HUES48 (cell line): Measurements from ENCODE around the gene ZBTB9.

Source experiments
- H3K27ac ChIP-seq: one replicate; pipeline ENCODE4 v1.7.0; 2013; ENCODE audit warnings: low read depth, low read length, inconsistent platforms
- H3K27me3 ChIP-seq: 2 replicates; pipeline ENCODE4 v1.6.1; 2013; ENCODE audit warnings: mild to moderate bottlenecking, low read length; ENCODE audit not compliant: control insufficient read depth, insufficient read depth
- H3K36me3 ChIP-seq: 2 replicates; pipeline ENCODE4 v1.6.1; 2013; ENCODE audit warnings: low read length; ENCODE audit not compliant: control insufficient read depth, insufficient read depth
- H3K4me1 ChIP-seq: 2 replicates; pipeline ENCODE4 v1.6.1; 2013; ENCODE audit warnings: mild to moderate bottlenecking, low read length; ENCODE audit not compliant: control insufficient read depth, insufficient read depth
- H3K4me3 ChIP-seq: 2 replicates; pipeline ENCODE4 v1.5.1; 2013; ENCODE audit warnings: mild to moderate bottlenecking, low read depth, low read length
- H3K9ac ChIP-seq: 2 replicates; pipeline ENCODE4 v1.6.1; 2013; ENCODE audit warnings: mild to moderate bottlenecking, low read depth, low read length, moderate library complexity
- H3K9me3 ChIP-seq: 2 replicates; pipeline ENCODE4 v1.6.1; 2013; ENCODE audit warnings: low read length; ENCODE audit not compliant: control insufficient read depth, insufficient read depth

The ZBTB9 gene

DNA sequence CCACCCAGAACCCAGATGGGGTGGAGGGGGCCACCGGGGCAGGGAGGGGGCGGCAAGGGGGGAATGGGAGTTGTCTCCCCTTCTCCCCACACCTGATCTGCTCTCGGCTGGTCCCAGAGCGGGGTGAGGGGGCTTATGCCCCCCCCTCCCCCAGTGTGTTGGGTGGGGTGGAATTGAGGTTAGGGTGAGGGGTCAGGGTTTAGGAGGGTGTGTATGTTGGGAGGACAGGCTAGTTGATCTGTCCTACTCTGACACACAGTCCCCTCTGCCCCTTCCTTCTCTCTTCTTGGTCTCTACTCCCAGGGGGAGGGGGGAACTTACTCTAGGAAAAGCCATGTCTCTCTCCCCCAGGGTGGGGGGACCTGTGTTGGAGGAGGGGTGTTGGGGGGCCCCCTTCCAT, 1.9 kb upstream of the ZBTB9 start:
- Histone ChIP-seq H3K27me3 (no peaks in the 10 kb centered on the region), H3K4me1 (0 out of 2 replicates have a peak, but pooled peaks cover 10% of the 10 kb centered on the region), H3K9ac (no peak overlapping the region), H3K4me3 (no peak overlapping the region), H3K36me3 (peaks cover 62% of the 10 kb centered on the region), H3K27ac (no peak overlapping the region), H3K9me3 (no peaks in the 10 kb centered on the region)

DNA sequence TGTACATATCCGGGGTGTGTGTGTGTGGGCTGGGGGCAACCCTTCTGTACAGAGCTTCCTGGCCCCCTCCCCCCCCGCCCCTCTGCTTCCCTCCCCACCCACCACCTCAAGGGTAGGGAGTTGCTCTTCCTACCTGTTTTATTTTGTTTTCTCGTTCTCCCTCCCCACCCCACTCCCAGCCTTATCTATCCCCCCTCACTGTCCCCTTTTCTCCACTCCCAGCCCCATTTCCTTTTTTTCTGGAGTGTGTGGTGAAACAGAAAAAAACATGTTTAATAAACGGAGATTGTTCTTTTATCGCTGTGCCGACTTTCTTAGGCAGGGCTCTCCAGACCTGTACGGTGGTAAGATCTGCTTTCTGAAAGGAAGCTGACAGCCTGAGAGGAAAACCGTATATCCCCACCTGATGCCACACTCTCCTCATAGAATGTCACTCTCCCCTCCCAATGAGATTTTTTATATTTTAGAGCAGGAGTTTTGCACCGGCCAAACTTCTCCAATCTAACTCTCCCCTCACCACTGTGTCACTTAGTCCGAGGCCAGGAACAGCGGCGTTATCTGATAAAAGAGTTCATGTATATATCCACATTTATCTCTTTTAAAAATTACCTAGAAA, 875 bp upstream of the ZBTB9 start:
- H3K9ac ChIP-seq = no peak overlapping the region
- peak overlapping the region; percentile 72 for H3K4me3 ChIP-seq
- H3K27ac ChIP-seq = peak overlapping the region; percentile 84
- no peaks in the 10 kb centered on the region for H3K9me3 ChIP-seq
- no peaks in the 10 kb centered on the region for H3K27me3 ChIP-seq
- peaks cover 52% of the 10 kb centered on the region for H3K36me3 ChIP-seq
- H3K4me1 ChIP-seq = 0 out of 2 replicates have a peak, but pooled peaks cover 10% of the 10 kb centered on the region

DNA sequence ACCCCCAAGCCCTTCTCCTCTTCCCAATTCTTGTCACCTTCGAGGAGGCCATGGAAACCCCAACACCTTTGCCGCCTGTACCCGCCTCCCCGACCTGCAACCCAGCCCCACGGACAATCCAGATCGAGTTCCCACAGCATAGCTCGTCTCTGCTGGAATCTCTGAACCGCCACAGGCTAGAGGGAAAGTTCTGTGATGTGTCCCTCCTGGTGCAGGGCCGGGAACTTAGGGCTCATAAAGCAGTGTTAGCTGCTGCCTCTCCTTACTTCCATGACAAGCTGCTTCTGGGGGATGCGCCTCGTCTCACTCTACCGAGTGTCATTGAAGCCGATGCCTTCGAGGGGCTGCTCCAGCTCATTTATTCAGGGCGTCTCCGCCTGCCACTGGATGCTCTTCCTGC, 675 bp downstream of the ZBTB9 start:
- H3K36me3 ChIP-seq = peaks cover 36% of the 10 kb centered on the region
- 0 out of 2 replicates have a peak, but pooled peaks cover 10% of the 10 kb centered on the region for H3K4me1 ChIP-seq
- H3K4me3 ChIP-seq = peak overlapping the region; percentile 72
- H3K27ac ChIP-seq = no peak overlapping the region
- no peaks in the 10 kb centered on the region for H3K27me3 ChIP-seq
- H3K9ac ChIP-seq = peak overlapping the region; percentile 71
- no peaks in the 10 kb centered on the region for H3K9me3 ChIP-seq

DNA sequence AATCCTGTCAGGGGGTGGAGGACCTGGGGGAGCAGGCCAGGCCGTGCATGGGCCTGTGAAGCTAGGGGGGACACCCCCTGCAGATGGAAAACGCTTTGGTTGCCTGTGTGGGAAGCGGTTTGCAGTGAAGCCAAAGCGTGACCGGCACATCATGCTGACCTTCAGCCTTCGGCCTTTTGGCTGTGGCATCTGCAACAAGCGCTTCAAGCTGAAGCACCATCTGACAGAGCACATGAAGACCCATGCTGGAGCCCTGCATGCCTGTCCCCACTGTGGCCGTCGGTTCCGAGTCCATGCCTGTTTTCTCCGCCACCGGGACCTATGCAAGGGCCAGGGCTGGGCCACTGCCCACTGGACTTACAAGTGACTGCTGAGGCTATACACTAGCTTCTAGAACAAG, 1.8 kb downstream of the ZBTB9 start:
- Histone ChIP-seq H3K27me3 (no peaks in the 10 kb centered on the region), H3K36me3 (peaks cover 26% of the 10 kb centered on the region), H3K27ac (no peak overlapping the region), H3K4me1 (0 out of 2 replicates have a peak, but pooled peaks cover 10% of the 10 kb centered on the region), H3K9ac (no peak overlapping the region), H3K9me3 (no peaks in the 10 kb centered on the region), H3K4me3 (no peak overlapping the region)

DNA sequence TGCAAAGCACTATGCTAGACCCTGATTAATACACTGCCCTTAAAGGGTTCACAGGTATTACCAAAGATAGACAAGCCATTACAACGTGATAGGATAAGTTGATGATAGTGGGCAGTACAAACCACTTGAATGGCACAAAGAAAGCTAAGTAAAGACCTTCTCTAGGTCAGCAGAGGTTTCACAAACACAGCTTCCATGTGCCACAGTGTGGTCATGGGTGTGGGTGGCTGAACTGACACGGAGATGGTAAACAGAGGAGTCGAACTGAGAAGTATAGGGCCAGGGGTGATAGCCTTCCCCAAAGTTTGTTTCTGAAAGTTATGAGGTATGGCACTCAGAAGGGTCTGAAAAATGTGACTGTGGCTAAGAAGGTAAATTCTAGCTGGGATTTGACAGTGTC, 4.3 kb downstream of the ZBTB9 start:
- Histone ChIP-seq H3K9me3 (no peaks in the 10 kb centered on the region), H3K36me3 (peaks cover 22% of the 10 kb centered on the region), H3K4me1 (0 out of 2 replicates have a peak, but pooled peaks cover 7% of the 10 kb centered on the region), H3K4me3 (no peak overlapping the region), H3K27me3 (no peaks in the 10 kb centered on the region), H3K27ac (no peak overlapping the region), H3K9ac (no peak overlapping the region)

- H3K27ac ChIP-seq = no peak overlapping the region
- 0 out of 2 replicates have a peak, but pooled peaks cover 6% of the 10 kb centered on the region for H3K4me1 ChIP-seq
- no peak overlapping the region for H3K4me3 ChIP-seq
- H3K9ac ChIP-seq = no peak overlapping the region
- H3K9me3 ChIP-seq = no peaks in the 10 kb centered on the region
- no peaks in the 10 kb centered on the region for H3K27me3 ChIP-seq
- peaks cover 22% of the 10 kb centered on the region for H3K36me3 ChIP-seq
Measured at GRCh38 chr6:33459226-33459625, 4.8 kb downstream of the ZBTB9 start.

DNA sequence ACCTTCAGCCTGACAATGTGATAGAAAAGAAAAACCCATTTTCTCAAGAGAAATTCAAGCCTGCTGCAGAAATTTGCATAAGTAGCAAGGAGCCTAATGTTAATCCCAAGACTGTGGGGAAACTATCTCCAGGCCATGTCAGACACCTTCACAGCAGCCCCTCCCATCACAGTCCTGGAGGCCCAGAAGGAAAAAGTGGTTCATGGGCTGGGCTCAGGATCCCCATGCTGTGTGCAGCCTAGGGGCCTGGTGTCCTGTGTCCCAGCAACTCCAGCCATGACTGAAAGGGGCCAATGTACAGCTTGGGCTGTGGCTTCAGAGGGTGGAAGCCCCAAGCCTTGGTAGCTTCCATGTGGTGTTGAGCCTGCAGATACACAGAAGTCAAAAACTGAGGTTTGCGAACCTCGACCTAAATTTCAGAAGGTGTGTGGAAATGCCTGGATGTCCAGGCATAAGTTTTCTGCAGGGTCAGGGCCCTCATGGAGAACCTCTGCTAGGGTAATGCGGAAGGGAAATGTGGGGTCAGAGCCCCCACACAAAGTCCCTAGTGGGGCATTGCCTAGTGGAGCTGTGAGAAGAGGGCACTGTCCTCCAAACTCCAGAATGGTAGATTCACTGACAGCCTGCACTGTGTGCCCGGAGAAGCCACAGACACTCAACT, 11.8 kb downstream of the ZBTB9 start:
- H3K36me3 ChIP-seq = no peaks in the 10 kb centered on the region
- no peak overlapping the region for H3K4me3 ChIP-seq
- no peaks in the 10 kb centered on the region for H3K27me3 ChIP-seq
- no peaks in the 10 kb centered on the region for H3K9me3 ChIP-seq
- H3K4me1 ChIP-seq = no peaks in the 10 kb centered on the region
- H3K27ac ChIP-seq = no peak overlapping the region
- no peak overlapping the region for H3K9ac ChIP-seq

DNA sequence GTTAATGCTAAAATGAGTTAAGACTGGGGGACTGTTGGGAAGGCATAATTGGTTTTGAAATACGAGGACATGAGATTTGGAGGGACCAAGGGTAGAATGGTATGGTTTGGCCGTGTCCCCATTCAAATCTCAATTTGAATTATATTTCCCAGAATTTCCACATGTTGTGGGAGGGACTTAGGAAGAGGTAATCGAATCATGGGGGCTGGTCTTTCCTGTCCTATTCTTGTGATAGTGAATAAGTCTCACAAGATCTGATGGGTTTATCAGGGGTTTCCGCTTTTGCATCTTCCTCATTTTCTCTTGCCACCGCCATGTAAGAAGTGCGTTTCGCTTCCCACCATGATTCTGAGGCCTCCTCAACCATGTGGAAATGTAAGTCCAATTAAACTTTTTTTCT, 12.7 kb downstream of the ZBTB9 start:
- H3K27me3 ChIP-seq = no peaks in the 10 kb centered on the region
- H3K9ac ChIP-seq = no peak overlapping the region
- no peak overlapping the region for H3K4me3 ChIP-seq
- no peak overlapping the region for H3K27ac ChIP-seq
- H3K9me3 ChIP-seq = no peaks in the 10 kb centered on the region
- no peaks in the 10 kb centered on the region for H3K4me1 ChIP-seq
- H3K36me3 ChIP-seq = no peaks in the 10 kb centered on the region

DNA sequence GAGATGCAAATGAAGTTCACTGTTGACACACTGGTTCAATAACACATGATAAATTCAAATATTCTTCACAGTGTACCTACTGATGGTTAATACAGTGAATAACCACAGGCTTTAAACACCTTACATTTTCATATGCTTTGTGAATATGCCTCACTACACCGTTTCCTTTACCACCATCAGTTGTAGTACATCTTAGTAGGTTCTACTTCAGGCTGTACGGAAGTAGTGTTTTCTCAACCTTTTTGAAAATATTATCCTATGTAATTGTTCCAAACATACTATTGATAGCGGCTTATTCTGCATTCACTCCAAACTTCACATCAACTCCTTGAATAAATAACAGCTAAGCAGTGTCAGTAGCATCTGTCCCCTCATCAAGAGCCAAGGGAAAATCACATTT, 15.3 kb downstream of the ZBTB9 start:
- no peak overlapping the region for H3K27ac ChIP-seq
- H3K4me3 ChIP-seq = no peak overlapping the region
- no peaks in the 10 kb centered on the region for H3K27me3 ChIP-seq
- no peaks in the 10 kb centered on the region for H3K36me3 ChIP-seq
- H3K9ac ChIP-seq = no peak overlapping the region
- no peaks in the 10 kb centered on the region for H3K4me1 ChIP-seq
- no peaks in the 10 kb centered on the region for H3K9me3 ChIP-seq

- H3K4me1 ChIP-seq = no peaks in the 10 kb centered on the region
- no peaks in the 10 kb centered on the region for H3K9me3 ChIP-seq
- H3K27me3 ChIP-seq = no peaks in the 10 kb centered on the region
Measured at GRCh38 chr6:33477864-33478263, 23.5 kb downstream of the ZBTB9 start.

DNA sequence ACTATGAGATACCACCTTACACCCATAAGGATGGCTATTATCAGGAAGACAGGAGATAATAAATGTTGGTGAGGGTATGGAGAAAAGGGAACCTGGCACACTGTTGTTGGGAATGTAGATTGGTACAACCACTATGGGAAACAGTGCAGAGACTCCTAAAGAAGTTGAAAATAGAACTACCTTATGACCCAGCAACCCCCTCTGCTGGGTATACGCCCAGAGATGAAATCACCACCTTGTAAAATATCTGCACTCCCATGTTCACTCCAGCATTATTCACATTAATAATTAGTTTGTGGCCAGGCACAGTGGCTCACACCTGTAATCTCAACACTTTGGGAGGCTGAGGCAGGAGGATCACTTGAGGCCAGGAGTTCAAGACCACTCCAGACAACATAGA, 26.8 kb downstream of the ZBTB9 start:
- H3K4me1 ChIP-seq = no peaks in the 10 kb centered on the region
- no peak overlapping the region for H3K4me3 ChIP-seq
- no peak overlapping the region for H3K9ac ChIP-seq
- H3K9me3 ChIP-seq = no peaks in the 10 kb centered on the region
- no peaks in the 10 kb centered on the region for H3K27me3 ChIP-seq
- H3K27ac ChIP-seq = no peak overlapping the region
- no peaks in the 10 kb centered on the region for H3K36me3 ChIP-seq

More at GRCh38 chr6:33477864-33478263, 23.5 kb downstream of the ZBTB9 start:
- Histone ChIP-seq H3K36me3 (no peaks in the 10 kb centered on the region), H3K4me3 (no peak overlapping the region), H3K27ac (no peak overlapping the region), H3K9ac (no peak overlapping the region)
